ENCODE data around the gene KRT28. TPM values are rescaled to one million over a fixed set of nuclear protein-coding genes. Genes with fewer than 3 reads are reported as not detected.
A peak's percentile ranks its signal among the peaks of the same experiment; 100 is the strongest.
"Not testable (repeated sequence)": the region's sequence is repeated elsewhere in the genome, so short reads cannot be mapped to it uniquely, and the experiment has no call there.

The KRT28 gene
- total and polyA plus RNA-seq, 12 donors, result not detected

GRCh38 chr17:40818343-40818732 is 18.6 kb upstream of the KRT28 start:
- no peak for TF ChIP-seq CTCF (IDR thresholded peaks at IDR 0.05)
- no peak for TF ChIP-seq POLR2A (IDR thresholded peaks at IDR 0.05)
- no peaks in the 10 kb centered on the region for H3K27me3 ChIP-seq
- peaks cover 0 to 7% of the 10 kb centered on the region in 2 donors for H3K4me1 ChIP-seq (replicated peaks in 1 of 2)
- no peak for DNase-seq
- intact Hi-C loops (cut with DNase I), result no loop called here
- no peaks in the 10 kb centered on the region for H3K9me3 ChIP-seq (replicated peaks in 1 of 3)
- no peaks in the 10 kb centered on the region for H3K36me3 ChIP-seq (replicated peaks in 1 of 2)
- 12 to 18% (median 16%) methylated on average over 7 of the region's 7 CpGs for WGBS, 4 donors
- H3K27ac ChIP-seq, result peak overlapping the region in 4 of 5 donors; percentile 73 to 98 (median 84)
- H3K4me3 ChIP-seq, result peak overlapping the region; percentile 10 to 93 (median 36)

- Histone ChIP-seq H3K27me3 (no peaks in the 10 kb centered on the region), H3K27ac (no peak overlapping the region), H3K9me3 (replicated peaks in 1 of 3) (no peaks in the 10 kb centered on the region), H3K4me3 (no peak overlapping the region), H3K36me3 (replicated peaks in 1 of 2) (no peaks in the 10 kb centered on the region), H3K4me1 (replicated peaks in 1 of 2) (peaks cover 0 to 7% of the 10 kb centered on the region in 2 donors)
- TF ChIP-seq CTCF (IDR thresholded peaks at IDR 0.05) (no peak), POLR2A (IDR thresholded peaks at IDR 0.05) (no peak)
- 94 to 99% (median 97%) methylated on average over 4 of the region's 4 CpGs for WGBS, 4 donors
- no peak for DNase-seq
- intact Hi-C loops (cut with DNase I), result no loop called here
Observed at GRCh38 chr17:40817103-40817682, 17.4 kb upstream of the KRT28 start.

GRCh38 chr17:40816569-40816968 is 16.8 kb upstream of the KRT28 start:
- peaks cover 4% of the 10 kb centered on the region for H3K27me3 ChIP-seq
- WGBS, 4 donors, result 94 to 95% (median 95%) methylated on average over 3 of the region's 3 CpGs
- H3K36me3 ChIP-seq (replicated peaks in 1 of 2), result no peaks in the 10 kb centered on the region
- intact Hi-C loops (cut with DNase I), result no loop called here
- peaks cover 0 to 7% of the 10 kb centered on the region in 2 donors for H3K4me1 ChIP-seq (replicated peaks in 1 of 2)
- no peak for DNase-seq
- no peak overlapping the region for H3K4me3 ChIP-seq
- no peak overlapping the region for H3K27ac ChIP-seq
- TF ChIP-seq CTCF (IDR thresholded peaks at IDR 0.05) (no peak), POLR2A (IDR thresholded peaks at IDR 0.05) (no peak)
- H3K9me3 ChIP-seq (replicated peaks in 1 of 3), result no peaks in the 10 kb centered on the region

GRCh38 chr17:40815381-40815780 is 15.6 kb upstream of the KRT28 start:
- TF ChIP-seq CTCF (IDR thresholded peaks at IDR 0.05), result no peak
- TF ChIP-seq POLR2A (IDR thresholded peaks at IDR 0.05), result no peak
- Histone ChIP-seq H3K4me3 (no peak overlapping the region), H3K36me3 (replicated peaks in 1 of 2) (no peaks in the 10 kb centered on the region), H3K4me1 (replicated peaks in 1 of 2) (peaks cover 0 to 7% of the 10 kb centered on the region in 2 donors), H3K27me3 (peaks cover 15% of the 10 kb centered on the region), H3K9me3 (replicated peaks in 1 of 3) (no peaks in the 10 kb centered on the region), H3K27ac (no peak overlapping the region)
- no peak for DNase-seq
- WGBS, 4 donors, result 86 to 92% (median 89%) methylated on average over 1 of the region's 1 CpG
- intact Hi-C loops (cut with DNase I), result no loop called here

GRCh38 chr17:40814657-40815056 is 14.9 kb upstream of the KRT28 start:
- intact Hi-C loops (cut with DNase I); H3K36me3 ChIP-seq (replicated peaks in 1 of 2); H3K4me1 ChIP-seq (replicated peaks in 1 of 2); DNase-seq; H3K9me3 ChIP-seq (replicated peaks in 1 of 3); H3K4me3 ChIP-seq; H3K27ac ChIP-seq: not testable (repeated sequence)
- peaks cover 18% of the 10 kb centered on the region for H3K27me3 ChIP-seq
- WGBS, 4 donors, result 76 to 84% (median 79%) methylated on average over 3 of the region's 3 CpGs

All from adrenal gland (tissue), 12 donors.